ENCODE results near the gene IGF1R.

DNA sequence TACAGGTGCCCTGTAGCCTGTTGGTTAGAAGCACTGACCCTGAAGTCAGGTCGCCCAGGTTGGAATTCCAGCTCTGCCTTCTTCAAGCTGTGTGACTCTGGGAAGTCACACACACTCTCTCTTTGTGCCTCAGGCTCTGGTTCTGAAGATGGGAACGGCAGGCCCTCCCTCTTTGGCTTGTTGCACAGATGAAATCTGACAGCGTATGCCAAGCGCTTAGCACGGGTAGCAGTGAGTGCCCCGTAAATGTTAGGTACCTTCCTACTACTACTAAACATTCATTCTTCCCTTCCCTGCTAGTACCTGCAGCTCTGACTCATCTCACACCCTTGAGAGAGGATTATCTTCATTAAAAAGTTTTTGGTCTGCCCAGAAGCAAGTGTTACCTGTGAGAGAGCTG is 220.2 kb downstream of the IGF1R start:
- TF ChIP-seq, protein P1, sequence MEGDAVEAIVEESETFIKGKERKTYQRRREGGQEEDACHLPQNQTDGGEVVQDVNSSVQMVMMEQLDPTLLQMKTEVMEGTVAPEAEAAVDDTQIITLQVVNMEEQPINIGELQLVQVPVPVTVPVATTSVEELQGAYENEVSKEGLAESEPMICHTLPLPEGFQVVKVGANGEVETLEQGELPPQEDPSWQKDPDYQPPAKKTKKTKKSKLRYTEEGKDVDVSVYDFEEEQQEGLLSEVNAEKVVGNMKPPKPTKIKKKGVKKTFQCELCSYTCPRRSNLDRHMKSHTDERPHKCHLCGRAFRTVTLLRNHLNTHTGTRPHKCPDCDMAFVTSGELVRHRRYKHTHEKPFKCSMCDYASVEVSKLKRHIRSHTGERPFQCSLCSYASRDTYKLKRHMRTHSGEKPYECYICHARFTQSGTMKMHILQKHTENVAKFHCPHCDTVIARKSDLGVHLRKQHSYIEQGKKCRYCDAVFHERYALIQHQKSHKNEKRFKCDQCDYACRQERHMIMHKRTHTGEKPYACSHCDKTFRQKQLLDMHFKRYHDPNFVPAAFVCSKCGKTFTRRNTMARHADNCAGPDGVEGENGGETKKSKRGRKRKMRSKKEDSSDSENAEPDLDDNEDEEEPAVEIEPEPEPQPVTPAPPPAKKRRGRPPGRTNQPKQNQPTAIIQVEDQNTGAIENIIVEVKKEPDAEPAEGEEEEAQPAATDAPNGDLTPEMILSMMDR (conservative IDR thresholded peaks at IDR 0.05) = no peak
- no peak for TF ChIP-seq ZFX (IDR thresholded peaks at IDR 0.05)
